Skin of body (tissue), 2 donors: ENCODE data around the gene SLX4IP. TPM values are rescaled to one million over a fixed set of nuclear protein-coding genes. Genes with fewer than 3 reads are reported as not detected.

Experiments used
- DNase-seq: peaks from one replicate; lab custom pipeline; 2025; lab: John Stamatoyannopoulos, UW
- total RNA-seq: library from RNA; depleted of rRNA; stranded (reverse); fragments of >200 nt; gene quantifications from one replicate; pipeline ENCODE4 v1.2.3, GENCODE V29; 2014

Gene SLX4IP
- total RNA-seq, 1 donor from 2014 or later = 6.8 TPM

GRCh38 chr20:10647471-10647870, 212.4 kb downstream of the SLX4IP start:
- DNase-seq = no peak

GRCh38 chr20:10647909-10648308, 212.8 kb downstream of the SLX4IP start:
- no peak for DNase-seq

GRCh38 chr20:10648651-10649050, 213.5 kb downstream of the SLX4IP start:
- DNase-seq = no peak

GRCh38 chr20:10649080-10649796, 214.1 kb downstream of the SLX4IP start:
- no peak for DNase-seq

- DNase-seq = no peak
Observed at GRCh38 chr20:10649797-10650160, 214.7 kb downstream of the SLX4IP start.

GRCh38 chr20:10651227-10651990, 216.3 kb downstream of the SLX4IP start:
- no peak for DNase-seq

- no peak for DNase-seq
Observed at GRCh38 chr20:10652185-10652584, 217.1 kb downstream of the SLX4IP start.

- no peak for DNase-seq
Observed at GRCh38 chr20:10652660-10653261, 217.7 kb downstream of the SLX4IP start.

GRCh38 chr20:10653599-10654249, 218.6 kb downstream of the SLX4IP start:
- DNase-seq = peak; percentile 45

- no peak for DNase-seq
Observed at GRCh38 chr20:10654250-10654610, 219.1 kb downstream of the SLX4IP start.

GRCh38 chr20:10654630-10655029, 219.5 kb downstream of the SLX4IP start:
- DNase-seq = no peak

- no peak for DNase-seq
Observed at GRCh38 chr20:10655720-10656669, 220.9 kb downstream of the SLX4IP start.

- DNase-seq = no peak
Observed at GRCh38 chr20:10657453-10657852, 222.3 kb downstream of the SLX4IP start.

GRCh38 chr20:10658051-10658823, 223.1 kb downstream of the SLX4IP start:
- no peak for DNase-seq

- no peak for DNase-seq
Observed at GRCh38 chr20:10658876-10659632, 223.9 kb downstream of the SLX4IP start.

GRCh38 chr20:10659651-10660601, 224.8 kb downstream of the SLX4IP start:
- no peak for DNase-seq

GRCh38 chr20:10660661-10661060, 225.6 kb downstream of the SLX4IP start:
- no peak for DNase-seq

GRCh38 chr20:10661261-10661660, 226.2 kb downstream of the SLX4IP start:
- DNase-seq = no peak
